Measurements from ENCODE around the gene SGSM1. TPM values are rescaled to one million over a fixed set of nuclear protein-coding genes. Genes with fewer than 3 reads are reported as not detected.
A peak's percentile ranks its signal among the peaks of the same experiment; 100 is the strongest.

SGSM1 gene
- total RNA-seq, 4 donors from 2014 or later: 3.5 to 6.1 (median 4.4) TPM

GRCh38 chr22:24953384-24954113, 147.5 kb downstream of the SGSM1 start:
- TF ChIP-seq CTCF (IDR thresholded peaks at IDR 0.05) (no peak), POLR2A (IDR thresholded peaks at IDR 0.05) (no peak)
- intact Hi-C loops (cut with DNase I; ENCODE audit: low total_unique reads): loop anchor here (5.0 kb wide), 1 partner anchor 94 kb away; no protein-coding TSS in a partner anchor
- 4 to 6% methylated on average over 25 to 30 of the region's 47 CpGs for WGBS, 2 donors
- no peak for DNase-seq (ENCODE audit: low spot score in 2 of 2)
- H3K4me3 ChIP-seq (ENCODE audit: low read depth, poor library complexity, severe bottlenecking): peak overlapping the region; percentile 50

- intact Hi-C loops (cut with DNase I; ENCODE audit: low total_unique reads): loop anchor here (5.0 kb wide), 1 partner anchor 93 kb away; no protein-coding TSS in a partner anchor
- DNase-seq (ENCODE audit: low spot score in 2 of 2): no peak
- H3K4me3 ChIP-seq (ENCODE audit: low read depth, poor library complexity, severe bottlenecking): no peak overlapping the region
- TF ChIP-seq POLR2A (IDR thresholded peaks at IDR 0.05) (no peak), CTCF (IDR thresholded peaks at IDR 0.05) (no peak)
- WGBS, 2 donors: 35 to 36% methylated on average over 4 of the region's 4 CpGs
Measured at GRCh38 chr22:24954114-24954463, 148.1 kb downstream of the SGSM1 start.

- DNase-seq (ENCODE audit: low spot score in 2 of 2): no peak
- no peak overlapping the region for H3K4me3 ChIP-seq (ENCODE audit: low read depth, poor library complexity, severe bottlenecking)
- TF ChIP-seq CTCF (IDR thresholded peaks at IDR 0.05): no peak
- TF ChIP-seq POLR2A (IDR thresholded peaks at IDR 0.05): no peak
- 87 to 89% methylated on average over 8 of the region's 8 CpGs for WGBS, 2 donors
- intact Hi-C loops (cut with DNase I; ENCODE audit: low total_unique reads): loop anchor here (5.0 kb wide), 1 partner anchor 92 kb away; no protein-coding TSS in a partner anchor
Measured at GRCh38 chr22:24954856-24955255, 148.8 kb downstream of the SGSM1 start.

- intact Hi-C loops (cut with DNase I; ENCODE audit: low total_unique reads): no loop called here
- WGBS, 2 donors: 63 to 66% methylated on average over 2 of the region's 2 CpGs
- no peak overlapping the region for H3K4me3 ChIP-seq (ENCODE audit: low read depth, poor library complexity, severe bottlenecking)
- DNase-seq (ENCODE audit: low spot score in 2 of 2): no peak
- TF ChIP-seq POLR2A (IDR thresholded peaks at IDR 0.05): no peak
- no peak for TF ChIP-seq CTCF (IDR thresholded peaks at IDR 0.05)
Measured at GRCh38 chr22:24957043-24957442, 151.0 kb downstream of the SGSM1 start.

GRCh38 chr22:24961217-24961844, 155.3 kb downstream of the SGSM1 start:
- DNase-seq (ENCODE audit: low spot score in 2 of 2): no peak
- intact Hi-C loops (cut with DNase I; ENCODE audit: low total_unique reads): no loop called here
- no peak for TF ChIP-seq CTCF (IDR thresholded peaks at IDR 0.05)
- WGBS, 2 donors: 85 to 92% methylated on average over 11 of the region's 11 CpGs
- no peak overlapping the region for H3K4me3 ChIP-seq (ENCODE audit: low read depth, poor library complexity, severe bottlenecking)
